HG03060 (cell line): ENCODE data around the gene ANTXR1.

ENCODE experiments used
- ATAC-seq: cut with Tn5 transposase; IDR thresholded peaks from one replicate; pipeline ENCODE4 v1.9.1; 2021; ENCODE audit warnings: low read depth, moderate number of reproducible peaks; ENCODE audit not compliant: unreplicated experiment

Gene ANTXR1

DNA sequence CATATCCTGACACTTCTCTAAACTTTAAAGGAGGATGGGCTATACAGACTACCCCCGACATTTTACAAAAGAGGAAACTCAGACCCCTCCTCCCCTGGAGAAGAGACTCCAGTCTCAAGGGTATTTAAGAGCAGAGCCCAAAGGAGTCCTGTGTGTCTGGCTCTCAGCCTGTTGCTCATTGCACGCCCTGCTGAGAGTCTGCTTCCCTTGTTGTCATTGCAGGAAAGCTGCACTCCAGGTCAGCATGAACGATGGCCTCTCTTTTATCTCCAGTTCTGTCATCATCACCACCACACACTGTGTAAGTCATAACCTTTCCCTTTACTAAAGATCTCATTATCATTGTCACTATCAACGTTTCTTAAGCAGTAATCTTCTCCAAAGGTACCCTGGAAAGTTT is 111.4 kb downstream of the ANTXR1 start:
- no peak for ATAC-seq

DNA sequence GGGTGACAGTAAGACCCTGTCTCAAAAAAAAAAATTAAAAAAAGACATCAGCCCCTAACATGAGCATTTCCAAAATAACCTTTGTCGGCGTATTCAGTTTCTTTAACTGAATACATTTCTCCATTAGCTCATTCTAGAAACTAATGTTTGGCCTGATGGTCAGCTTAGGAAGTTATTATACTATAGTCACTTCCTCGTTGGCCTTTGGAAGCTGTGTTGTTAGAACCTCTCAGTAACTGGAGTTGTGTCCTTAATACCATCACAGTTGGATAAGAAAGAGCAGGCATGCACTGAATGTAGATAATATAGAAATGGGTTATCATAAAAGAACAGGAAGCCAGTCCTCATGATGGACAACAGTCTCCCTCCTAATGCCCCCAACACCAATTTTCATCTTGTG is 112.8 kb downstream of the ANTXR1 start:
- no peak for ATAC-seq

DNA sequence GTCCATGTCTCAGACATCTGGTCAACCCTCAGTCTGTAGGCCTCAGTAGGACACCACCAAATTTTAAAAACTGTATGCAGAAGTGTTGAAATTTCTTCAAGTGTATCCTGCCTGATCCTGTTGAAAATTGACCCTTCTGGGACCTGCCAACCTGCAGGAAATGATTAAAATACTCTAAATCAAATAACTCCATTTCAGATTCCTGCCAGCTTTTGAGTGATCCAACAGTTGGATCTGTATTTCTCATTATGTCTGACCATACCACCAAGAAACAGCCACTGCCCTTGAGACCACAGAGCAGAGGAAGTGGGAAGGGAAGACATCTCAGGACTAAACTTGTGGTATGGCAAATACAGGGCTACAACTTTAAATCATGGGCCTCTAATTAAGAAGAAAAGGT is 113.4 kb downstream of the ANTXR1 start:
- no peak for ATAC-seq

DNA sequence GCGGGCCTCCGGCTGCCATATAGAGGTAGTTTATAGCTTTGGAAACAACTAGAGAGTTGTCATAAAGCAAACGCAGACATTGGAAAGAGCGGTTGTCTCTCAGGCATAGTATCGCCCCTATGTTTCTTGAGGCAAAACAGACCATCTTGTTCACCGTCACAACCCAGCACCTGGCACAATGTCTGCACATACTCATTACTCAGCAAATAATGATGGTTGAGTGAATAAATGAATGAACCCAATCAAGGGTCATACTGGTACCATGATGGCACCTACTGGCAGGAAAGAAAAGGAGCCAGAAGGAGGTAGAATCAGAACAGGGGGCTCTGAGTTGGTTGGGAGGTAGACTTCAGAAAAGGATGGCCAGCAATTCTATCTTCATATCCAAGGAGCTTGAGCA is 118.5 kb downstream of the ANTXR1 start:
- no peak for ATAC-seq

DNA sequence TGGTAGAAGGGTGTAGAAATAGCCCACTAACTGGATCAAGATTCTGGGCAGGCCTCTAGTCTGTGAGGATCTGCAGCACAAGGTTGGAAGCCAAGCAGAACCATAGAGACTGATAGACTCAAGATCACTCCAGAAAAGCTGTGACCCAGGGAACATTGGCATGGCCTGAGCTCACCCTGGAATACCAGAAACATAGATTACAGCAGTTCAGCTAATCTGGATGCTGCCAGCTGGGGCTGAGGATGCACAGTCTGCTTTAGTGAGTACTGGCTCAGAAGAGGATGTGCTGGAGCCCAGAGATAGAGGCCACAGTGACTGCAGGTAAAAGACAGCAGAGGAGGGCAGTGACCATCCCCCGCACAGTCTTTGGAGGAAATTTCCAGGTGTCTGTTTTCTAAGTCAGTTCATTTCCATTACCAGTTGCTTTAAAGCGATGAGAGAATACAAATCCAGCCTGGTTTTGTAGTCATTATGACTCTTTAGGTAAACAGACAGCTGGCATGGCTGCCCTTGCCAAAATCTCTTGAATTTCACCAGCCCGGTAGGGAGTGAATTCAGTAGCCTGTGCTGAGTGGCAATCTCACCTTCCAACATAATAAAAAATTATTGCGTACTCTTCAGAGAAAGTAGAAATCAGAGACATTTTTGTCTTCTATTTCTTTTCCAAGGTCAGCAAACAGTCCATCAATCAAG is 119.2 kb downstream of the ANTXR1 start:
- ATAC-seq: no peak

DNA sequence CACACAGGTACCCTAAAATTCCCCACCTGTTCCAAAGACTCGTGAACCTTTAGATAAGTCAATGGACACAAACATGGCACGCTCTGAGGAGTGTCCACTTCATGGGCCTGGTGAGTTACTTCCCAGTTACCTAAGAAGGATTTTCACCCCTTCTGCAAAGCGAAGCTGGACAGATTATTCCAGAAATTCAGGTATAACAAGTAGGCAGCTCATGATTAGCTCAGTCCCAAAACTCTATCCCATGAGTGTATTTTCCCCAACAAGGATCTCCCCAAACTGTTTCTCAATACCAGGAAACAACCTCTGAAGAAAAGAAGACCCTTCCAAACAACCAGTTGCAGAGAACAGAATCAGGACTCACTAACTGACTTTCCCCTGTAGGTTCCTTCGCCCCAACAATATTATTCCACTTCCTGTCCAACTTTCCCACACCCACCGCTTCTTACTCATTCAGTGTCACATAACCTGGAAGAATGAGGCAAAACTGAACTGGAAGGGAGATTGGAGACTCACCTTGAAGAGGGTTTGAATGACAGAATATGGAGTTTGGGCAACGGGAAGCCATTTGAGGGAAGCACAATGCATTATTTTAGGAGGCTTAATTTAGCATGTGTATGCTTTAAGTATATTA is 120.1 kb downstream of the ANTXR1 start:
- ATAC-seq: no peak

DNA sequence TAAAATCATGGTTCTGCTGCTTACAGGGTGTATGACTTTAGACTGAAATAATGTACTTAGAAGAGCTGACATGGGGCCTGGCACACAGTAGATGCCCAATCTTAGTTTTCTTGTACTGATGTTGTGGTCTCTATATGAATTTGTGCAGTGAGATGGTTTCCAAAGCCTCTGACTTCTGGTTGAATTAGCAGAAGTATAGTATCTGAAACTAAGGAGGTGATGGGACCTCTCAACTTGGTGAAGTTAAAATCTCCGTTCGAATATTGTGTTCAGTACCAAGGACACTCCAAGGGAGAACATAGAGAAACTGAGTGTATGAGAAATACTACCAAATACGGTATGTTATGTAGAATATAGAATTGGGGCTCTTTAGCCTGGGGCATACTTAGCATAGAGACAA is 120.9 kb downstream of the ANTXR1 start:
- ATAC-seq: no peak

DNA sequence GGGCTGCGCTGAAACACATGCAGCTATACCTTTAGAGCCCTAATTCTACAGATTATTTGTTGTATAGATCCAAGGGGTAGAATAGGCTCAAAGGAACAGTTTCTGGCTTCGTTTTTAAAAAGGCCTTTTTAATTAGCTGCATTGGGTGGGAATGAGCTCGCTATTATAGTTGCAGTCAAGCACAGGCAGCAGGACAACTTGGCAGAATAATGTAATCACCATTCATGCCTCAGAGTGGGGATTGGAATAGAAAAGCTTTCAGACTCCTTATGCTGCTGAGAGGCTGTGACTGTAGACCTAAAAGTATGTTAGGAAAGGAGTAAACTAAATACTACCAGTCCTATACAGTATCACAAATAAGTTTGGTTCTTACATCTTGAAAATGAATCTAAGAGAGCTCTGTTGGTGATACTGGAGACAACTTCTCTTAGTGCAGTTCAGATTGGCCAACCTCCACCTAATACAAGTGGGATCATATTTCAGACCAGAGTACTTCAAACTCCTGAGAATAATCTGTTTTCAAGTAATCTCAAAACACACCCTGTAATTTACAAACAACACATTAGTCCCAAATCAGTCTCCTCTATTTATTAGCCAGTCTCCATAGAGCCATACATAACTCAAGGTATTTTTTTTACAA is 121.4 kb downstream of the ANTXR1 start:
- no peak for ATAC-seq

DNA sequence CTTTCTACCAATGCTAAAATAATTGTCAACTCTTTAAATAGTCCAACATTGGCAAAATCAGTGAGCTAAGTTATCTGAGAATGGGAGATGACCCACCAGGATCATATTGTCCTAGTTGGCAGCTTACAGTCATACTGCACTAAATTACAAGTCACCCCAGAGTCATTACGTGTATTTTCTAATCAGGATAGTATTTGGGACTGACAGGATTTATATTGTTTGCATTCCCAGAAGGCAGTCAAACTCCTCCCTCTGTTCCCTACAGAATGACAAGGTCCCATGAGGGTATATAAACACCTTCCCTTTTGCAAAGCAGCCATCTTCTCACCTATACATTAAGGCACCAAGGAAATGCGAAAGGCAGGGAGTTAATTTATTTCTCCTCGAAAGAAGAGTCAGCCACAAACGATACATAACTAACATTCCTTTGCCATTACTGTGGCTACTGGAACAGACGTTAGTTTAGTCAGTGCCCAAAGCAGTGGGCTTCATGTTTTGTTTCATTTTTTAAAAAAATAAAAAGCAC is 125.3 kb downstream of the ANTXR1 start:
- ATAC-seq: no peak

DNA sequence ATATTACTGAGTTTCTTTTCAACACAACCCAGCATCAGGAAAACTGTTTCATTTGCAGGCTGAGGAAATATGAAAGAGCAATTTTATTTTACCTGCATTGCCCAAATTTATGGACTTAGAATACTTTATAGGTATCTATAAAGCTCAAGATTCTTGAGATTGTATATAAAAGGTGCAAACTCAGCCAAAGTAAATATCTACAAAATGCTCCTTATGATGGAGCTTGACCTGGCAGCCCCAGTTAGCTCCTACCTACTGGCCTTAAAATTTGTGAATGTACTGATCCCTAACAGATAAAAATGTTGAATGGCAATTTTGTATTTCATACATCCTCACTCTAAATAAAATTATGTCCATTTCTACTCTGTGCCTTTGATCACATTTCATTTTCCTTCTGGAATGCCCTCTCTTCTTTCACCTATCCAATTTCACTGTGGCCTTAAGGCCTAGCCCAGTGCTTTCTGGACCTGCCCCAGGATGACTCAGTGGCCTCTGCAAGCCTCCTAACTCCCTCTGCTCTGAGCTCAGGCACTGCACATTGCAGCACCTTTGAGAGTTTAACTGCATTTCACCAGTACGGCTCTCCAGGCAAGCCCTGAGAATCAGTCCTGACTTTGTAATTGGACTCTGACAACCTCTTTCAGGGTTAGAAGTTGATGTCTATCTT is 125.9 kb downstream of the ANTXR1 start:
- ATAC-seq: no peak

DNA sequence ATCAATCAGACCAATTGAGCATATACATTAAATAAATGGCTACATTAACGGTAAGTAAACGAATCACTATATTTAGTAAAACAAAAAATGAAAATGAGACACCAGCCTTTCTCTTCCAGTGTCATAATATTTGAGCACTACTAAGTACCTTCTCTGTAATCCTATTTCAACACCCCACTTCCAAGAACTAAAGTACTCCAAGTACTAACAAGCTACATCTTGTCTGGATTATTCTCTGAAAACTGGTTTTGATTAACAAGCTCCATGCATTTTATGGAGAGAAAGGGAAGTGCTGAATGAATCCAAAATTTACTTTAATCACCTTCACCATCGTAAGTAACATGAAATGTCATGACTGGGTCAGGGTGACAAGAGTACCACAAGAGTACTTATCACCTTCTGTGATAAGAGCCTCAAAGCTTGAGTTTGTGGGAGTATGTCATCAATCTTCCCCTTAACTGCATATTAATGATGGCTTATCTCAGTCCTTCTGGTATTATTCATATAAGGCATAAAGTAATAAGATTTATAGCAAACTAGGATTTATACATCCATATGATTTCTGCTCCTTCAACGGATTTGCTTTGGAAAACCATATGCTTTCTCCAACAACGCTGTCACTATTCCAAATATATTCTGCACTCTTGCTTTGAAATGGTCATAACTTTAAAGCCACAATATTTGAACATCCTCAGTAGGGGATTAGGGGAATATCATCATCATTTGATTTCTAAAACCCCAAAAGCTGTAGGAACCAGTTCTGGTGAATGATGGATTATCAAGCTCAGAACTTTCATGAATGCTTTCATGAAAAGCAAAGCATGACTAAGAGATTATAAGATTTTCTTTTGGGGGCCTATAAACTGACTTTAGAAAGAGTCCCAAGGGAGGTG is 127.0 kb downstream of the ANTXR1 start:
- no peak for ATAC-seq

DNA sequence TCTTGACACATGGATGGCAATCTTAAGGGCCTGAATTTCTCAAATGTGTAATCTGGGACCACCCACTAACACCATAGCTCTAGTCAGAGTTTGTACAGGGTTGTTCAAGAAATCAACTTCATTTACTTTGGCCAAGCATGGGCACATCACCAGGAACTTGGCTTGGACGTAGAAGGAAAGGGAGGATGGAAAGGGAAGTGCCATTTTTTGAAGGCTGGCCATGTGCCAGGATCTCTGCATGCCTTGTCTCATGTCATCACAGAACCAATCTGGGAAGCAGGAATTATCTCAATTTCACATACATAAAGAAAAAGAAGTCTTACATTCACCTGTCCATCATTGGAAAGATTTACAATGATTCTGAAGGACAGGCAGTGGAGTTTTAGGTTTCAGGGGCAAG is 128.1 kb downstream of the ANTXR1 start:
- ATAC-seq: no peak

DNA sequence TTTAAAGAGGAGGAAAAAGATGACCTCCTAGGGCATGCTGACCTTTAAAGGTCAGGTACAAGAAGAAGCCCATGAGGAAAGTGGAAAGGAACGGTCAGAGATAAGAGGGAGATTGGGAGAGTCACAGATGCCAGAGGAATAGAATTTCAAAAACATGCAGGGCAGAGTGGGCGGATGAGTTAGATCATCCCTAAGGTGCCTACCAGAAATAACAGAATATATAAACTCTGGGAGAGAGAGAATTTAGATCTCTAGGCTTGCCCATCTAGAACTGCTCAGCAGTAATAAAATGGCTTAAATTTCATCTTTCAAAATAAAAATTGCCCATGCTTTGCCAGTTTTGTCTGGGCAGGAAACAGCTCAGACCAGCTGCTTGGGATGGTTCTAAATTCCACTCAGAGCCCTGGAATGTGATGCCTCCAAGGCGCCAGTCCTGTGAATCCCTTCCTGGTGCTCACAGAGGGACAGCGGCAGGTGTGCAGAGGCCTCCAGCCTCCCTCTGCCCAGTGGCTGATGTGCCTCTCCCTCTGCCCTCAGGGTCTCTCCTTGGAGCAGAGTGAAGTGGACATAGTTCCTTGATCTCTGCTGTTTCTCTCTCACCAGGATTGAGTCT is 130.9 kb downstream of the ANTXR1 start:
- ATAC-seq: no peak

DNA sequence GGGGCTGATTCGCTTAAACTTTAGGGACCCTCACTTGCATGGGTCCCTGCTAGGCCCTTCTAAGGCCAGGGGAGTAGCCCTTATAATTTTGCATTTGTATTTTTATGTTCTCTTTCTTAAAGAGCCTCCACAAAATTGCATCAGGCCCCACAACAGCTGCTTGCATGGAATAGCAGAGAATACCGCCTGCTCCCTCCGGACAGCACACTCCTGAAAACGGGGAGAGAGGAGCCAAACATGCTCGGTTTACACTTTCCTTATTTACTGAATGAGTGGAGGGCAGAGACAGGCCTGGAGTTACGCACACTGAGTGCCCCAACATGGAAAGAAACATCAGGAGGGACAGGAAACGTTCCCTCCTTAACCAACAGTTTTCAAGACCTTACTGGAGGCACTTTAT is 132.2 kb downstream of the ANTXR1 start:
- ATAC-seq: no peak

DNA sequence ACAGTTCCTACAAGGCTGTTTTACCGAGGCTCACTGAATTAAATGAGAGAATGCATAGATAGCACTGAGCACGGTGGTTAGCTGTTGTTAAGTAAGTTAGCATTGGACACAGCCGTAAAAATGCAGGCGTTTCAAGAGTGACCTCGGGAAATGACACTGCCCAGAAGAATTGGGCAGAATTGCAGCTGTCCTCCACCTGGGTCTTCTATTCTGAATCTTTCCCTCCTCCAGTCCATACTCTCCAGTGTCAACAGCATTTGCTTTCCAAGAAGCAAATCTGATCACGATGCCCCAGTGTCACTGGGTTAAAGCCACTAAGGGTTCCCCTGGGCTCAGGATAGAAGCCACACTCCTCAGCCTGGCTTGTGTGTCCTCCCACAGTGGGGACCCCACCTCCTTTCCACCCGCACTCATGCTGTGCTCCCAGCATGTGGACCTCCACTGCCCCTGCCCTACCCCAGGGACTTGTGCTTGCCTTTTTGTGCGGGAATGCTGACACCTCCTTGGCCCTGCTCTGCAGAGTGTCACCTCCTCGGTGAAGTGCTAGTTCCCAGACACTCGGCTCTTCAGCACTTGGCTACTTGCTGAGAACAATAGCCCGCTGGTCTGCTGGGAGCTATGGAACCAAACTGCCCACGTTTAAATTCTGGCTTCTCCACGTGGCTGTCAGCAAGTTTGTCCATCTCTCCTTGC is 135.0 kb downstream of the ANTXR1 start:
- no peak for ATAC-seq

DNA sequence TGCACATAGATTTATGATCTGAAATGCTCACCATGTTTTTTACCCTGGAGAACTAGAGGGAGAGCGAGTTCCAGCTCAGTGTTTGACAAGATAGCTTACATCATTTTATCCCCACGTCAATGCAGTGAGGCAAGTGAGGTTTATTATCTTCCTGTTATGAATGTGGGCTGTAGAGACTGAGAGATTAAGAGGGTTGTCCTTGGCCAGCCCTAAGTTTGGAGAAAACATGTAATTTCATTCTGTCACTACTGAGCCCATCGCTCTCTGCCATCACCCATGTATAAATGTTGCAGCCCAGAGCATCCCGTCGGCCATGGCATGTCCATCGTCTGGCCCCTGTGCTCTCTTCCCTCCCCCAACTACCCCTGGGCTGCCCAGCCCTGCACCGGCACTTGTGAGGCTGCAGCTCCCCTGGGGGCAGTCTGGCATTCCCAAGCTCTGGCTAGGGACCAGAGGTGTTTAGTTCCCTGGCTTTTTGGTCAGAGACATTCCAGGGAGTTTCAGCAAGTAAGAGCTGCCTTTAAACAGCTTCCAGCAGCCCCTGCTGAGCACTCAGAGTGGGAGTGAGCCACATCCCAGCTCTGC is 136.7 kb downstream of the ANTXR1 start:
- ATAC-seq: no peak

DNA sequence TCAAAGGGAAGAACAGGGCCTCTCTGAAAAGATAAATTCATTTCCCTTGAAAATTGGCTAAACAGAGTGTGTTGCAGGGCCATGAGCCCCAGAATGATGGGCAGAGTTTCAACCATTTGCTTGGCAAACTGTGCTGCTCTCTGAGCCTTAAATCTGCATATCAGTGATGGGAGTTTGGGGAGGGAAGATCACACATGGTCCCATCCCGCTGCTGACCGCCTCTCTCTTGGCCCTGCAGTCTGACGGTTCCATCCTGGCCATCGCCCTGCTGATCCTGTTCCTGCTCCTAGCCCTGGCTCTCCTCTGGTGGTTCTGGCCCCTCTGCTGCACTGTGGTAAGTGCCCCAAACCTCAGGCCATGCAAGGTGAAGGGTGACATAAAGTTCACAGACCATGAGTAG is 139.0 kb downstream of the ANTXR1 start:
- ATAC-seq: no peak

DNA sequence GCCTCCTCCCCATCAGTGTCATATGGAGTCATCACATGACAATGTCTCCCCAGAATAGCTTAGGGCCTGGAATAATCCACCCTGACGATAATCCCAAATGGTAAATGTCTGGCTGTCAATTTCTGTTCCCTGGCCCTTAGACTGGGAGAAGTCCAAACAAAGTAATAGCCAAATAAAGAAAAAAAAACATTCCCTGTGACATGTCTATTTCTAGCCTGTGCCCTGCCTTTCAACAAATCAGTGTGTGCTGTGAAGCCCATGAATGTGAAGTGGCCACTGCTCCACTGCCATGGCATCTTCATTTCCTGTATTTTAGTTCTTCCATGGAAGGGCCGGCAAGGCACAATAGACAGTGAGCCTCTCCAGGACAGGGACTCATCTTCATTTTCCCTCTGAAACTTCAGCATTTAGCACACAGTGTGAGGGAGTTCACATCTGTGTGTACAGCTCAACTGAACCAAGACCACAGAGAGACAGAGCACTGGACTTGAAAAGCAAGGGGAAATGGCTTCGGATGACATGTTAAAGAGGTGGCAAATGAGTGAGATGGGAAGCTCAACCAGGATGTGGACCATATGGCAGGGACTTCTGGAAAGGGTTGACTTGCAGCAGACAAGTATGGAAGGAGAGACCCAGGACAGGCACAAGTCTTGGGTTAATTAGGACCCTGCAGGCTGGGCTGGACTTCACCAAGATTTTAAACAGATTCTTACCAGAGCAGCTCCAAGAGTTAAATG is 140.0 kb downstream of the ANTXR1 start:
- ATAC-seq: no peak
